ENCODE measurements around the gene FGD6. TPM values are rescaled to one million over a fixed set of nuclear protein-coding genes. Genes with fewer than 3 reads are reported as not detected.

The FGD6 gene
- total and polyA plus RNA-seq, 7 experiments from 2014 or later, result 0.35 to 8.6 (median 1.1) TPM

DNA sequence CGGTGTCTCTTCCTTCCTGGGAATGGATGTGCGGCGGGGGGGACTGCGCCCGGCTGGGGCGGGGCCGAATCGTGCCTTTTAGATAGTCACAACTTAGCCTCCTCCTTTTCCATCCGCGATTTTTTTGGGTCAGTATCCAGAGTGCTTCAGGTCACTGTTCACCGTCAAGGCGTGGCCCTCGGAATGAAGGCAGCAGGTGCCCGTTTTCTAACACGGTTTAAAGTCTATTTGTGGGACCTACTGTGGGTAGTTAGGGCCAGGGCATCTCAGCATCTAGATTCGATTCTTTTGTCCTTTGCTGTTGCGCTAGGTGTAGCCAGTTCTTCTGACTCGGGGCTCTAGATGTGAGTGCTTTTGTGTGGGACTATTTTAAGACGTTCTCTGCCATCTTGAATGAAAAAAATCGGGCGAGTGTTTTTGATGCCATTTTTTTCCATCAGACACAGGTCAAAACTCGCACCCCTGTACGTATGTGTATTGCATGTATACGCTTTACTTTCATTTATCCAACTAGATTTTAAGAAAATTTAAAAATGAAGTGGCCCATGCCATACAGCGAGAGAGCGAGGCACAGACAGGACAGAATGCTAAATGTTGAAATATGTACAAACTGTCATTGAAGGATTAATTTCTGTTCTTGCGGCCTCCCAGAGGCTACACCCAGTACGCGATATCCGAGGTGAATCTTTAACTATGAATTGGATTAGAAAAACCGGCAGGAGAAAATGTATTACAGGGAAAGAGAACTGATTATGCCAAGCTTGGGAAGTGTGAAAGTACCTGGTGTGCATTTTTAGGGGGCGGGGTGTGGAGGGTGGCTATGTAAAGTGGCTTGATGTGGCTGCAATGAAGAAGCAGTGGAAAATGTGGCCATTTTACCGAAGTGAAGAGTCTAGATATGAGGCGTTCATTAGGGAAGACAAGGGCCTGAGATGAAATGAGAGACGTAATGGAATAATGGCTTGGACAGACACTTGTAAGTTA, 1.2 kb upstream of the FGD6 start:
- intact Hi-C loops (cut with micrococcal nuclease), result loop anchor here (1.0 to 10.0 kb wide), 9 partner anchors 114 to 1776 kb away; partner anchors contain the start of genes ELK3 (in 1 of the 2), NEDD1 (in 1 of the 2) and UBE2N (in 1 of the 2)
- H3K27me3 ChIP-seq (ENCODE audit: control insufficient read depth in 2 of 2, insufficient read depth in 2 of 2, low read length in 2 of 2), result no peaks in the 10 kb centered on the region
- DNase-seq, result peak; percentile 16 to 66 (median 52)
- H3K27me3 Mint-ChIP-seq, result peaks cover 0 to 20% (median 7%) of the 10 kb centered on the region in 5 donors
- POLR2A ChIA-PET, result interaction anchor here (0.6 to 2.7 kb wide), 4 partner anchors 102 to 936 kb away, joined by 3 to 25 read pairs (median 8); partner anchors contain the start of genes METAP2 and NR2C1
- H3K27ac Mint-ChIP-seq, result peak overlapping the region; percentile 86 to 97 (median 95)
- peaks cover 0 to 5% (median 0%) of the 10 kb centered on the region in 3 experiments for H3K36me3 ChIP-seq (ENCODE audit: control insufficient read depth in 2 of 3, insufficient read depth in 3 of 3, low read length in 3 of 3)
- CTCF ChIA-PET, result interaction anchor here (0.8 to 1.1 kb wide), 2 partner anchors 31 to 102 kb away, joined by 4 to 7 read pairs; no protein-coding TSS in a partner anchor
- peaks cover 0 to 8% of the 10 kb centered on the region in 2 donors for H3K4me1 ChIP-seq (ENCODE audit: control insufficient read depth in 2 of 2, insufficient read depth in 2 of 2, low read length in 2 of 2)
- H3K27ac ChIP-seq (ENCODE audit: low read depth, low read length), result peak overlapping the region; percentile 94
- peak overlapping the region; percentile 87 for H3K4me3 ChIP-seq (ENCODE audit: low read length)
- peaks cover 25 to 59% (median 48%) of the 10 kb centered on the region in 7 donors for H3K4me1 Mint-ChIP-seq
- no peaks in the 10 kb centered on the region for H3K9me3 ChIP-seq (ENCODE audit: control insufficient read depth in 2 of 3, low read length in 3 of 3)
- H3K36me3 Mint-ChIP-seq, result peaks cover 0 to 4% (median 3%) of the 10 kb centered on the region in 5 donors
- peaks cover 0 to 2% (median 0%) of the 10 kb centered on the region in 11 donors for H3K9me3 Mint-ChIP-seq
- H3K4me3 Mint-ChIP-seq, result peak overlapping the region; percentile 88 to 100 (median 96)
- ATAC-seq, result no peak

- POLR2A ChIA-PET, result interaction anchor here (0.5 to 2.7 kb wide), 9 partner anchors 9 to 1540 kb away, joined by 3 to 25 read pairs (median 5); partner anchors contain the start of genes CCDC38, CRADD, METAP2 and NR2C1
- CTCF ChIA-PET, result interaction anchor here (0.6 to 1.1 kb wide), 3 partner anchors 101 to 257 kb away, joined by 3 to 7 read pairs (median 3); partner anchors contain the start of gene METAP2
- H3K27me3 Mint-ChIP-seq, result peaks cover 0 to 20% (median 7%) of the 10 kb centered on the region in 5 donors
- peaks cover 0 to 2% (median 0%) of the 10 kb centered on the region in 11 donors for H3K9me3 Mint-ChIP-seq
- H3K4me3 Mint-ChIP-seq, result peak overlapping the region; percentile 88 to 100 (median 96)
- peak overlapping the region; percentile 79 to 96 (median 90) for H3K27ac Mint-ChIP-seq
- DNase-seq (peak in 2 of 9 donors; percentile 2 to 20), ATAC-seq (peak; percentile 25)
- Histone ChIP-seq H3K27ac (ENCODE audit: low read depth, low read length) (peak overlapping the region; percentile 94), H3K27me3 (ENCODE audit: control insufficient read depth in 2 of 2, insufficient read depth in 2 of 2, low read length in 2 of 2) (no peaks in the 10 kb centered on the region), H3K4me3 (ENCODE audit: low read length) (peak overlapping the region; percentile 87), H3K36me3 (ENCODE audit: control insufficient read depth in 2 of 3, insufficient read depth in 3 of 3, low read length in 3 of 3) (peaks cover 0 to 5% (median 0%) of the 10 kb centered on the region in 3 experiments), H3K4me1 (ENCODE audit: control insufficient read depth in 2 of 2, insufficient read depth in 2 of 2, low read length in 2 of 2) (peaks cover 0 to 8% of the 10 kb centered on the region in 2 donors), H3K9me3 (ENCODE audit: control insufficient read depth in 2 of 3, low read length in 3 of 3) (no peaks in the 10 kb centered on the region)
- peaks cover 21 to 47% (median 39%) of the 10 kb centered on the region in 7 donors for H3K4me1 Mint-ChIP-seq
- peaks cover 0 to 4% (median 3%) of the 10 kb centered on the region in 5 donors for H3K36me3 Mint-ChIP-seq
- intact Hi-C loops (cut with micrococcal nuclease), result loop anchor here (1.0 to 10.0 kb wide), 26 partner anchors 100 to 1776 kb away; partner anchors contain the start of genes METAP2 (in 2 of the 2), NDUFA12 (in 2 of the 2), NR2C1 (in 2 of the 2) and SNRPF (in 2 of the 2)
Observed at GRCh38 chr12:95216711-95217376, 423 bp downstream of the FGD6 start.

- Histone ChIP-seq H3K4me1 (ENCODE audit: control insufficient read depth in 2 of 2, insufficient read depth in 2 of 2, low read length in 2 of 2) (peaks cover 0 to 8% of the 10 kb centered on the region in 2 donors), H3K4me3 (ENCODE audit: low read length) (no peak overlapping the region), H3K9me3 (ENCODE audit: control insufficient read depth in 2 of 3, low read length in 3 of 3) (no peaks in the 10 kb centered on the region), H3K36me3 (ENCODE audit: control insufficient read depth in 2 of 3, insufficient read depth in 3 of 3, low read length in 3 of 3) (peaks cover 0 to 5% (median 0%) of the 10 kb centered on the region in 3 experiments), H3K27me3 (ENCODE audit: control insufficient read depth in 2 of 2, insufficient read depth in 2 of 2, low read length in 2 of 2) (no peaks in the 10 kb centered on the region), H3K27ac (ENCODE audit: low read depth, low read length) (no peak overlapping the region)
- Mint-ChIP-seq H3K9me3 (peaks cover 0 to 2% (median 0%) of the 10 kb centered on the region in 11 donors), H3K27ac (peak overlapping the region in 3 of 9 donors; percentile 64 to 90 (median 89)), H3K4me3 (peak overlapping the region in 9 of 10 donors; percentile 26 to 100 (median 95)), H3K4me1 (peaks cover 21 to 43% (median 35%) of the 10 kb centered on the region in 7 donors), H3K27me3 (peaks cover 0 to 20% (median 7%) of the 10 kb centered on the region in 5 donors), H3K36me3 (peaks cover 0 to 4% (median 2%) of the 10 kb centered on the region in 5 donors)
- intact Hi-C loops (cut with micrococcal nuclease), result loop anchor here (2.0 to 10.0 kb wide), 12 partner anchors 113 to 1774 kb away; partner anchors contain the start of genes AMDHD1 (in 1 of the 2), CCDC38 (in 1 of the 2), ELK3 (in 1 of the 2) and NDUFA12 (in 1 of the 2)
- DNase-seq (no peak), ATAC-seq (no peak)
- ChIA-PET POLR2A (interaction anchor here (0.6 to 2.7 kb wide), 3 partner anchors 95 to 1770 kb away, joined by 3 to 12 read pairs (median 3); partner anchors contain the start of gene NR2C1), CTCF (interaction anchor here (0.7 to 1.2 kb wide), 2 partner anchors 98 to 121 kb away, joined by 3 to 4 read pairs; no protein-coding TSS in a partner anchor)
Observed at GRCh38 chr12:95215949-95216348, 1.3 kb downstream of the FGD6 start.

DNA sequence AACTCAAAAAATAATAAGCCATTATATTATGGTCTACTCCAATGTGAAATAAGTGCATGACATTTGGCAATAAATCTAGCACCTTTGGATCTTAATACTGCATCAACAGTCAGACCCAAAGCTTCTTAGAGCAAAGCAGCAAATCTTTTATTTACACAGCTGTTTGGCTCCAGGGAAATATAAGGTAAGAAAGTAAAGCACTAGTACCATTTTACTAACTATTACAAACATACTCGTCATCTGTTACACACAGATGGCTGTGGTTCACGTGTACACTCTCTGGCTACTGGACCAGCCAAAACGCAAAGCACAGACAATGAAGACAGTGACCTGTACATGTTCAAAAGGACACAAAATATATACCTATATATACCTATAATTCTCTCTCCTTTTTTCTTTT, 2.8 kb downstream of the FGD6 start:
- peaks cover 0 to 8% of the 10 kb centered on the region in 2 donors for H3K4me1 ChIP-seq (ENCODE audit: control insufficient read depth in 2 of 2, insufficient read depth in 2 of 2, low read length in 2 of 2)
- no peaks in the 10 kb centered on the region for H3K9me3 ChIP-seq (ENCODE audit: control insufficient read depth in 2 of 3, low read length in 3 of 3)
- Mint-ChIP-seq H3K36me3 (peaks cover 0 to 4% (median 0%) of the 10 kb centered on the region in 5 donors), H3K27me3 (peaks cover 0 to 23% (median 7%) of the 10 kb centered on the region in 5 donors), H3K4me1 (peaks cover 18 to 30% (median 22%) of the 10 kb centered on the region in 7 donors), H3K27ac (no peak overlapping the region), H3K9me3 (peaks cover 0 to 2% (median 0%) of the 10 kb centered on the region in 11 donors), H3K4me3 (no peak overlapping the region)
- DNase-seq (no peak), ATAC-seq (no peak)
- peaks cover 0 to 5% (median 0%) of the 10 kb centered on the region in 3 experiments for H3K36me3 ChIP-seq (ENCODE audit: control insufficient read depth in 2 of 3, insufficient read depth in 3 of 3, low read length in 3 of 3)
- H3K27me3 ChIP-seq (ENCODE audit: control insufficient read depth in 2 of 2, insufficient read depth in 2 of 2, low read length in 2 of 2), result no peaks in the 10 kb centered on the region
- intact Hi-C loops (cut with micrococcal nuclease), result loop anchor here in 1 of 2 donors (10.0 kb wide), 2 partner anchors 590 to 980 kb away; partner anchors contain the start of gene ELK3
- POLR2A ChIA-PET, result no interaction called here
- no peak overlapping the region for H3K4me3 ChIP-seq (ENCODE audit: low read length)
- CTCF ChIA-PET, result interaction anchor here (0.6 kb wide), 1 partner anchor 320 kb away, joined by 4 read pairs; no protein-coding TSS in a partner anchor
- H3K27ac ChIP-seq (ENCODE audit: low read depth, low read length), result no peak overlapping the region

GRCh38 chr12:95213928-95214327, 3.3 kb downstream of the FGD6 start:
- Histone ChIP-seq H3K4me1 (ENCODE audit: control insufficient read depth in 2 of 2, insufficient read depth in 2 of 2, low read length in 2 of 2) (peaks cover 0 to 4% of the 10 kb centered on the region in 2 donors), H3K27ac (ENCODE audit: low read depth, low read length) (no peak overlapping the region), H3K9me3 (ENCODE audit: control insufficient read depth in 2 of 3, low read length in 3 of 3) (no peaks in the 10 kb centered on the region), H3K36me3 (ENCODE audit: control insufficient read depth in 2 of 3, insufficient read depth in 3 of 3, low read length in 3 of 3) (peaks cover 0 to 5% (median 0%) of the 10 kb centered on the region in 3 experiments), H3K4me3 (ENCODE audit: low read length) (no peak overlapping the region), H3K27me3 (ENCODE audit: control insufficient read depth in 2 of 2, insufficient read depth in 2 of 2, low read length in 2 of 2) (no peaks in the 10 kb centered on the region)
- no peak overlapping the region for H3K27ac Mint-ChIP-seq
- intact Hi-C loops (cut with micrococcal nuclease), result loop anchor here in 1 of 2 donors (10.0 kb wide), 2 partner anchors 589 to 981 kb away; partner anchors contain the start of gene ELK3
- no peak overlapping the region for H3K4me3 Mint-ChIP-seq
- DNase-seq (no peak), ATAC-seq (no peak)
- H3K27me3 Mint-ChIP-seq, result peaks cover 0 to 23% (median 7%) of the 10 kb centered on the region in 5 donors
- peaks cover 0 to 2% (median 0%) of the 10 kb centered on the region in 11 donors for H3K9me3 Mint-ChIP-seq
- peaks cover 15 to 24% (median 18%) of the 10 kb centered on the region in 7 donors for H3K4me1 Mint-ChIP-seq
- POLR2A ChIA-PET, result interaction anchor here (1.2 kb wide), 1 partner anchor 8 kb away, joined by 3 read pairs; no protein-coding TSS in a partner anchor
- H3K36me3 Mint-ChIP-seq, result peaks cover 0 to 4% (median 0%) of the 10 kb centered on the region in 5 donors
- CTCF ChIA-PET, result no interaction called here

Data from naive thymus-derived CD4-positive, alpha-beta T cell (primary cell).